Activated effector memory CD4-positive, alpha-beta T cell treated with Interleukin-2 at 50 U/mL for 16 hours (primary cell): Measurements from ENCODE around the gene ZNF394.

Experiments
- DNase-seq: peaks from one replicate; pipeline ENCODE4 v3.0.0-alpha.2; 2020

Gene ZNF394

GRCh38 chr7:99447943-99448342 lies 52.1 kb downstream of the ZNF394 start:
- no peak for DNase-seq

DNA sequence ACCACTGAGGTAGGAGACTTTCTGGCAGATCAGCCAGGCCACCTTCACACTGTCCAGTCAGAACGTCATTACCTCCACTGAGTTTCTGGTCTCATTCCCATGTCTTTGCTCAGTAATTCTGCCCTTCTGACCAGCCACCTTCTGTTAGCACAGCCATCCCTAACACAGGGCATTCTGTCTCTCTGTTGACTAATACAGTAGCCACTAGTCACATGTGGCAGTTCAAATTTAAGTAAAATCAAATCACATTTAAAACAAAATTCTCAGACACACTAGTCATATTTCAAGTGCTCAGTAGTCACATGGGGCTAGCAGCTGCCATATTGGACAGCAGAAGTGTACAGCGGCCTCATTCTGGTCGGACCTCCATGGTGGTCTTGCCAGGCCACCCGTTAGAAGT lies 54.0 kb downstream of the ZNF394 start:
- DNase-seq: no peak
